HG03575 (cell line): Measurements from ENCODE around the gene TTC3.
"Not testable (repeated sequence)": the region's sequence is repeated elsewhere in the genome, so short reads cannot be mapped to it uniquely, and the experiment has no call there.

Experiments
- ATAC-seq: cut with Tn5 transposase; IDR thresholded peaks from one replicate; pipeline ENCODE4 v1.9.1; 2021; ENCODE audit not compliant: unreplicated experiment, insufficient number of reproducible peaks, low FRiP score; ENCODE audit errors: extremely low read depth

Gene TTC3

GRCh38 chr21:37072988-37073416, at the start of gene TTC3, which contains the start of gene PIGP:
Gene TTC3 (plus strand): TSS chr21:37073254. CDS start chr21:37087258, 14,004 bp downstream.
Gene PIGP (minus strand): TSS chr21:37073071. CDS start chr21:37072515, 556 bp downstream.
- no peak for ATAC-seq

DNA sequence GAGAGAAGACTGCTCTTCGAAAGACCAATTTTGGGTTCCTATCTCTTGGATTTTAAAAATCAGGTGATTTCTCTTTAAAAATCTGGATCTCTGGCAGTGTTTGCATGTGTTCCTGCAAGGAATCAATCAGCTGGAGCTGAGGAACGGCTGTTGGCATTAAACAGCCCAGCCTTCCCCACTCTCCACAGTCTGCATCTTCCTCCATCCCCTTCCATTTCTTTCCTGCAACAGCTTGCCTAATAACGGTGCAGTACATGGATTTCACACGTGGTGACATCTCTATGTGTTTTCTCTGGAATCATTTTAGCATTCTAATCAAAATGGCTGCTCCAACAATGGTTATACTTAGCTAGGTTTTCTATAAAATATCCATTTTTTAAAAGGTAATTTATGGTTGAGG, 46.6 kb upstream of the TTC3 start:
- ATAC-seq: no peak

DNA sequence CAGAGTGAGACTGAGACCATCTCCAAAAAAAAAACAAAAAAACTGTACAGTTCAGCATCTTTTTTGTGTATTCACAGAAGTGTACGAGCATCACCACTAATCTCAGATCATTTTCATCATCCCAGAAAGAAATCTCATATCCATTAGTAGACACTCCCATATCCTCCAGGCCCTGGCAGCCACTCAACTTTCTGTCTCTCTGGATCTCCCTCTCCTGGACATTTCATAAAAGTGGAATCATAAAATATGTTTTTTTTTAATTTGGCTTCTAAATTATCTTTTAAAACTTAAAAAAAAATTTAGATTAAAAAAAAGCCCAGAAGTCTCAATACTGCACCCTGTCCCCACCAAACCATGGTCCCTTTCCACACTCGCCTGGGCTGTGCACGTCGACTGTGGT, 44.5 kb upstream of the TTC3 start:
- no peak for ATAC-seq

DNA sequence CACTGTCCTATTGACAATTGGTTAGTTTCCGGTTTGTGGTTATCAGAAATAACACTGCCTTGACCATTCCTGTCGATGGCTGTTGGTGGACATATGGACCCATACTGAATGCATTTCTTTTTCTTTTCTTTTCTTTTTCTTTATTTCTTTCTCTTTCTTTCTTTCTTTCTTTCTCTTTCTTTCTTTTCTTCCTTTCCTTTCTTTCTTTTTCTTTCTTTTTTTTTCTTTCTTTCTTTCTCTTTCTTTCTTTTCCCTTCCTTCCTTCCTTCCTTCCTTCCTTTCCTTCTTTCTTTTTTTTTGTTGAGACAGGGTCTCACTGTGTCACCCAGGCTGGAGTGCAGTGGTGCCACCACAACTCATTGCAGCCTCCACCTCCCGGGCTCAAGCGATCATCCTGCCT, 42.2 kb upstream of the TTC3 start:
- ATAC-seq: no peak

DNA sequence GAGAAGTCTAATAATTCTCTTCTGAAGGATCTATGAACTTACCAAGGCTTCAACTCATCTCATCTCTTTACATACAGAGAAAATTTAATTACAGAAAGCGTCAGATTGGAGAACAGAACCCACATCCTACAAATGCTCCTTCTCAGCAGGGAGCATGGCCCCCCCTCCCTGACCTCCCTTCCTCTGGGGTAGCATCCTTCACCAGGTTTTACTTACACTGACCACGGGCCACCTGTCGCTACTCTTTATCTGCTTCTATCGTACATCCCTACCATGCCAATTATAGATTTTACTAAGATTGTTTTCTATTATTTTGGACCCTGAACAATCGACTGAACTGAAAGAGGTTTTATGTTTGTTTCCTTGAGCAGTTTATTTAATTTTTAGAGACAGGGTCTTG, 40.8 kb upstream of the TTC3 start:
- no peak for ATAC-seq

- no peak for ATAC-seq
These were observed 40.1 kb upstream of the TTC3 start for GRCh38 chr21:37032877-37033471.

DNA sequence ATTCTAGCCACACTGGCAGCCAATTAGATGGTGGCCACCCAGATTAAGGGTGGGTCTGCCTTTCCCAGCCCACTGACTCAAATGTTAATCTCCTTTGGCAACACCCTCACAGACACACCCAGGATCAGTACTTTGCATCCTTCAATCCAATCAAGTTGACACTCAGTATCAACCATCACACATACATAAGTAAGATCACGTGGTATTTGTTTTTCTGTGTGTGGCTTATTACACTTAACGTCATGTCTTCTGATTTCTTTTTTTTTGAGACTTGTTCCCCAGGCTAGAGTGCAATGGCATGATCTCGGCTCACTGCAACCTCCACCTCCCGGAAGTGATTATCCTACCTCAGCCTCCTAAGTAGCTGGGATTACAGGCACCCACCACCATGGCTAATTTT, 38.7 kb upstream of the TTC3 start:
- ATAC-seq: not testable (repeated sequence)

GRCh38 chr21:37036177-37036576, 36.9 kb upstream of the TTC3 start:
- ATAC-seq: no peak

GRCh38 chr21:37039411-37040075, 33.5 kb upstream of the TTC3 start:
- no peak for ATAC-seq

GRCh38 chr21:37040212-37040611, 32.8 kb upstream of the TTC3 start:
- no peak for ATAC-seq

- ATAC-seq: no peak
These were observed 31.3 kb upstream of the TTC3 start for GRCh38 chr21:37041706-37042271.

DNA sequence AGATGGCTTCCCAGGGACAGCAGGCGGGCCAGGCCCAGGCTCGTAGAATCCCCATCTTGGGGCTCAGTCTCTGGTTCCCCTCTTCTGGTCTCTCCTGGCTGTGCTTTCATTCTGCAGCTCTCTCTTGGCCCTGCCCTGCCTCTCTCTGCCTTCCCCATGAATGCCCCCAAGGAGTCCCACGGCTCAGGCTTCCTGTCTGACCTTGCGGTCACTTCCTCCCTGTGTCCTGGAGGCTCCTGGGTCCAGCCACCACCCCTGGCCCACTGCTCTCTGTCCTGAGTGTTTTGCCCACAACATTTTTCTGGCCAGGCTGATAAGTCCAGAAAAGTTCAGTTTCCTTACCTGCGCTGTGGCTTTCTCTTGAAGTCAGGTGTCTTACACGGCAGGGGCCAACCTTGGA, 29.2 kb upstream of the TTC3 start:
- ATAC-seq: no peak

DNA sequence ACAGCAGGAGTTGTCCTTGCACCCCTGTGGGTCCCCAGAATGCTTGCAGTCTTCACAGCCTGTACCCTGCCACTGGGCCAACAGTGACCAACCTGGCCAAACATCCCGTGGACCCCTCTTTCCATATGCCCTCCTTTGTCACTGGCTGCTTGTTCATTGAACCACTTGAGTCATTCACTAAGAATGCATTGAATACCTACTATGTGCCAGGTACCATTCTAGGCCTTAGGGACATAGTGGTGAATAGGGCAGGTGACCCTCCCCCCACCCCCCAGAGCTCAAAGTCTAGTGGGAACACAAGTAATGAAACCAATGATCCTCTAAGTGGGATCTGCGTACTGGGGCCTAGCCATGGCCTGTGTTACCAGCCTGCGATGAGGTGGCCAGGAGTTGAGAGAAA, 28.4 kb upstream of the TTC3 start:
- ATAC-seq: no peak

DNA sequence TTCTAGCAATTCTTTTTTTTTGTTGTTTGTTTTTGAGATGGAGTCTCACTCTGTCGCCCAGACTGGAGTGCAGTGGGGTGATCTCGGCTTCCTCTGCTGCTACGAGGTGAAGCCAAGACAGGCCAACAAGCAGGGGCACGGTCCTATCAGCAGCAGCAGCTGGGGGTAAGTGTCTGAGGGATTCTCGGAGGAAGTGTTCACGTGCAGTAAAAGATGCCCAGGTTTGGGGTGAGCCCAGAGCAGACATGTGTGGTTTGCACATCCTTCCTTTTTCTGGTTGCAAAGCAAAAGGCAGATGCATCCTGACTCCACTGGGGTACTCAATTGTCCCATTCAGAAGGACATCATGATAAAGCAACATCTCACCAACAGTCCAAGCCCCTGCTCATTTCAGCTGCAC, 27.9 kb upstream of the TTC3 start:
- no peak for ATAC-seq

GRCh38 chr21:37045556-37045955, 27.5 kb upstream of the TTC3 start:
- no peak for ATAC-seq

GRCh38 chr21:37047079-37047478, 26.0 kb upstream of the TTC3 start:
- ATAC-seq: no peak

- ATAC-seq: not testable (repeated sequence)
These were observed 23.3 kb upstream of the TTC3 start for GRCh38 chr21:37049741-37050140.

GRCh38 chr21:37055271-37055855, 17.7 kb upstream of the TTC3 start:
- ATAC-seq: no peak

GRCh38 chr21:37057614-37058013, 15.4 kb upstream of the TTC3 start:
- ATAC-seq: no peak

DNA sequence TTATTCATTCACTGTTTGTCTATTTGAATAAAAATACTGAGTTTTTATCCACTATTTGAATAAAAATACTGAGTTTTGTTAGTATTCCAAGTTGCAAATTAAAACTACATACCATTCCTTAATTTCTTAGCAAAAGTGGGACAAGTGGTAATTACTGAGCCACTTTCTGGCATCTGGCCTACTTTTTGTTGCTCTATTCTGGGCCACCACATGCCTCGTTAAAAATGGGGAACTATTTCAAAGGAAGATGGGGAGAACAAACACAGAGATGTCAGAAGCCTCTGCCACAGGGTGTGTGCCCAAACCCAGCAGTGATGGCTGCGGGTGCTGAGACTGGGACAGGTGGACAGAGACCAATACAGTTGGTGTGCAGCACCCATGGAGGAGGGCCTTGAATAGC, 14.8 kb upstream of the TTC3 start:
- no peak for ATAC-seq
